GM18861 (cell line): ENCODE results near the gene GALNT2.

Source experiments
- ATAC-seq: cut with Tn5 transposase; IDR thresholded peaks from one replicate; pipeline ENCODE4 v1.9.1; 2021; ENCODE audit not compliant: unreplicated experiment

GALNT2 gene

DNA sequence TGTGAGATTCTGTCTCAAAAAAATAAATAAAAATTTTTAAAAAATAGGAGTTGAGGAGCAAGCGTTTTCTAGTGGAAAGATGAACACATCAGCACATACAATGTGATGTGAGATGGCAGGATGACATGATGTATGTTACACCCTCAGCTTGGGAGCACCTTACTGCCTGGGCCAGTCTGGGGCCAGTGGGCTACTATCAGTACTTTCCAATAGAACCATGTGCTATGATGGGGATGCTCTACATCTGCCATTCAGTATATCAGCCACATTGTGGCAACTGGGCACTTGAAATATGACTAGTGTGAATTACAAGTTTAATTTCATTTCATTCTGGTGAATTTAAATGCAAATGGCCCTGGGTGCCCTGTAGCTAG lies 203.1 kb downstream of the GALNT2 start:
- no peak for ATAC-seq

DNA sequence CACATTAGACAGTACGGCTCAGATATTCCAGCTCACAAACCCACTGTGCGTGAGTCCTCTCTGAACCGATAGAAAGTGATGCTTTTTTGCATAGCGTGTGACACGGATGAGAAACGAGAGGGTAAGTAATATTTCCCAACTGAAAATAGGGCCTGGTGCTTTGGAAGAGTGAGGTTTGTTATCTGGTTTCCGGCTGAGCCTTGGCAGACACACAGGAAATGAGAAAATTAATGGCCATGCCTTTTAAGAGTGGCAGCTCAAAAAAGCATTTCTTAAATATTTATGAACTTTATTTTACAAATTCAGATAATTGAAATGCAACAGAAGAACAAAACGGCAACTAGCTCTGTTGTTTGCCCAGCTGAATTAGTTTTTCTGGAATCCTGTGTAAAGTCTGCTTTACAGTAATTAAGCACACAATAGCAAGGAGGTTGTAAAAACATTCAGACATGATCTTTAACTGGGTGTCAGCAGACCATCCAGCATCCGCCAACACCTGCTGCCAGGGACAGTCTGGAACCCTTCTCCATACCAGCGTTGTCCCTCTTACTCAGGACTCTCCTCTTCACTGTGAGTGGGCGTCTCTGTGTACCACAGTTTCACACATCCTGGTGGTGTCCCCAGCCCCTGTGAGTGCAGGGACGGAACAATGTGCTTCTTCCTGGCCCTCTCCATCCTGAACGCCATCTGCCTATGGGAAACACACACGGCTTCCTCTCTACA lies 203.7 kb downstream of the GALNT2 start:
- peak; percentile 65 for ATAC-seq

DNA sequence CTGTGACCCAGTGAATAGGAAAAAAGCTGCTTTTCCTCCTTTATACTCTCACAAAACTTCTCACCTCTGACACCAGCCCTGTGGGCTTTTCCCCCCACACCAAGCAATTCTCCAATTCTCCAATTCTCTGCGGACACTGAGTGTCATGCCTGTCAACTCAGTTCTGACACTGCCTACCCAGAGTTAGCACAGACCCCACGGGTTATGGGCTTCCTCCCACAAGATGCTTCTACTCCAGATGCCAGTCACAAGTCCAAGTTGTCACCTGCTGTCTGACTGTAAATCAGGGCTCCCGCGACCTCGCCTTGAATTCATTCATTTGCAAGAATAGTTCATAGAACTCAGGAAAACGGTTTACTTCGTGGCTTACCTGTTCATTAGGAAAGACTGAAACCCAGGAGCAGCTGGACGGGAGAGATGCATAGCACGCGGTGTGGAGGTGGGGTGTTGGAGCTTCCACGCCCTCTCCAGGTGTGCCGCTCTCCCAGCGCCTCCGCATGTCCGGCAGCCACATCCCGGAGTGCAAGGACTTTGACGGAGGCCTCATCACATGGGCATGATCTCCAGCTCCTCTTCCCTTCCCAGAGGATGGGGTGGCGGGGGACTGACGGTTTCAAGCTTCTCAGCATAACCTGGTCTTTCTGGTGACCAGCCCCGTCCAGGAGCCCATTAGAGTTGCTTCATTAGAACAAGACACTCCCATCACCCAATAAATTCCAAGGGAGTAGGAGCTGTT lies 204.4 kb downstream of the GALNT2 start:
- ATAC-seq, result no peak

DNA sequence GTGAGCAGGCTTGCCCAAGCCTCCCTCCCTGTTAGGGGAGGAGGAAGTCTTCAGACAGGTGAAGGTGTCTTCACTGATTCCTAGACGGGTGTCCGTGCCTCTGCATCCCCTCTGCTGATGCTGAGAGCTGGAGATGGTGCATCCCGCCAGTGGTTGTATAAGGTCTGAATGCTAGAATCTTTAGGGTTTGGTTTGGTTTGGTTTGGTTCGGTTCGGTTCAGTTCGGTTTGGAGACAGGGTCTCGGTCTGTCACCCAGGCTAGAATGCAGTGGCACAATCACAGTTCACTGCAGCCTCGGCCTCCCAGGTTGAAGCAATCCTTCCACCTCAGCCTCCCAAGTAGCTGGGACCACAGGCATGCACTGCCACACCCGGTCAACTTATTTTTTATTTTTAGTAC lies 205.5 kb downstream of the GALNT2 start:
- no peak for ATAC-seq

DNA sequence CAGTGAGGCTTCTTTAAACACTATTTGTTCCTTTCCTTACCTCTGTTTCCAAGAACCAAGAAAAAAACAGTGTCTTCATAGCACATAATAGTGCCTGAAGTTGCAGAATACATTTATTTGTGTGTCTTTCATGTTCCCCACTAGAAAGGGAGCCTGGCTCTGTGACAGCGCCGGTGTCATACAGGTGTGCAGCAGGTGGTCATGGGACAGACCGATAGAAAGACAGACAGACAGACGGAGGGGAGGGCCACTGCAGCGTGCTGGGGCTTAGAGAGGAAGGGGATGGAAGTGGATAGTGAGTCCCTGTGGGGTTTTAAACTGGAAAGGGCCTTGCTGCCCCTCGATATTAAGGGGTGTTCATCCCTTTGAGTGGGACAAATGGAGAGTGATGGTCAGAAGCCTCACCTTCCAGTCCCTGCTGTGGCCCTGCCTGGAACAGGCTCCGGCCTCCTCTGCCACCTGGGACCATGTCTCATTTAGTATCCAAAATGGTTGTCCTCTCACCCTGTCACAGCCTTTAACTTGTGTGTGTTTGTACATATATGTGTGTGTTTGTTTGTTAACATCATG lies 206.2 kb downstream of the GALNT2 start:
- ATAC-seq, result no peak

DNA sequence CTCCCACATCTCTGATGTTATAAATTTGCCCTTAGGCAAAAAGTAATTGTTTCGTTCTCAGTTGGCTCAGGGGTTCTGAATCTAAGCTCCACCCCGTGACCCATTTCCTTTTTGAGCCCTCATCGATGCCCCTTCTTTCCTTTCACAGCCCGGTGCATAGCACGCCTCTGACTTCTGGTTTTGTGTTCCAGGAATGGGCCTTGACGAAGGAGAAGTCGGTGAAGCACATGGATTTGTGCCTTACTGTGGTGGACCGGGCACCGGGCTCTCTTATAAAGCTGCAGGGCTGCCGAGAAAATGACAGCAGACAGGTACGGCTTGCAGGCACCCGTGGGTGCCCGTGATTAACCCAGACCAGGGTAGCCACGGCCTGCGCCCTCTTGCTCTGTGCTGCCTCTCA lies 207.2 kb downstream of the GALNT2 start:
- ATAC-seq, result no peak

DNA sequence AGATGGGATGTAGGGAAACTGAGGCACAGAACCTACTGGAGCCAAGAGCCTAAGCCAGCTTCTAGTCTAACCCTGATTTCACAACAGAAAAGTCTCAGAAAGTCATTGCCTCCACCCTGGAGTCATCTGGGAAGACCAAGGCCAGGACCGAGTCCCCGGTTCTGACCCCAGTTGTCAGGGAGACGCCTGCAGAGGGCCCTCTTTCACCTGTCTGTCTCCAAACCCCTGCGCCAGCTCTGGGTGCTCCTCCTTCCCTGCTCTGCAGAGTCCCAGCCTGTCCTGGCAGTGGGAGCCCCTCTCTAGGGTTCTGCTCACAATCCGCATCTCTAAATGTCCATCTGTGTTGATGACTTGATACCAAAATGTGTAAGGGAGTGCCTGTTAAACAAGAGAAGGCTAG lies 209.4 kb downstream of the GALNT2 start:
- no peak for ATAC-seq

DNA sequence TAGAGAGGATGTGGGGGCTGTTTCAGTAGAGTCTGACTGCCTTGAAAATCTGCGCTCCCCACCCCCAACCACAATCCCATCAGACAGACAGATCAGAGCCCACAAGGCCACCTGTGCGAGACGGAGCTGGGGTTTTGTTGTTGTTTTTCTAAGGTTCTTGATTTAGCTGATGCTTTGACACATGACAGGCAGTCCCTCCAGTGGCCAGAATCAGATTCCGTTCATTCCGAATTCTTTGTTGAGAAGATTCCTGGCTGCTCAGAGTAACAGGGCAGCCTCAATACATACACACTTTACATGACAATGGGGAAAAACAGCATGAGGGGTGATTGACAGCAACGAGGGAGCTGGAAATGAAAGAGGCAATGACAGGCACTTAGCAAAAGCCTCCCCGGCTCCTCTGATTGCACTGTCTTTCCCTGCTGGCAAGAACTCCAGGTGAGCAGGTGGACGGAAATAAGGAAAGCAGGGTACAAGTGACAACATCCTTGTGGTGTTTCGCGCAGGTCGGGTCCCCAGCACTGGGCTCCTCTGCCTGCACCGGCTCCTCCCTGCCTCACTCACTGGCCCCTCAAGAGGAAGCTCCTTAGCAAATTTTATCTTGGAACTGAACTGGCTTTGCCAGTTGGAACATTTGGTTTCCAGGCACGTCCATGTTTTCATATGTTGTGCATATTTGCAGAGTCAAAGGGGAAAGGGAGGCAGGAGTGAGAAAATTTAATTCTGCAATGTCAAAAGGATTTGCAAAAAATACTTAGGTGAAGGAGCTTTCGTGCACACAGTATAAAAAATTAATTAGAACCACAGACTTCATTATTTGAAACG lies 210.4 kb downstream of the GALNT2 start:
- no peak for ATAC-seq

DNA sequence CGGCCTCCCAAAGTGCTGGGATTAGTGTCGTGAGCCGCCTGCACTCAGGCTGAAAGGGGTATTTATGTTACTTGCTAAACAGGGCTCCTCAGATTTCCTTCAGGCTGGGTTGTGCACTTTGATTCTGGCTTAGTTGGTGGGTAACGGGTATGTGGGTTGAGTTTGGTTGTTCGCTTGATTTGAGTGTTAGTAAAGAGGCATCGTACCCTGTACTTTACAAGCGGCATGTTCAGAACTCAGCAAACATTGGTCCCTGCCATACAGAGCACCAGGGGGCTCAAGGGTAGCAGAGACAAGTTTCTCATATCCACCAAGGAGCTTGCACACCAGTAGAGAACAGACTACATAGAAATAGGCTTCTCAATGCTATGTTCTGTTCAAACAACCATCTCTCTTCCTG lies 211.3 kb downstream of the GALNT2 start:
- ATAC-seq, result no peak

DNA sequence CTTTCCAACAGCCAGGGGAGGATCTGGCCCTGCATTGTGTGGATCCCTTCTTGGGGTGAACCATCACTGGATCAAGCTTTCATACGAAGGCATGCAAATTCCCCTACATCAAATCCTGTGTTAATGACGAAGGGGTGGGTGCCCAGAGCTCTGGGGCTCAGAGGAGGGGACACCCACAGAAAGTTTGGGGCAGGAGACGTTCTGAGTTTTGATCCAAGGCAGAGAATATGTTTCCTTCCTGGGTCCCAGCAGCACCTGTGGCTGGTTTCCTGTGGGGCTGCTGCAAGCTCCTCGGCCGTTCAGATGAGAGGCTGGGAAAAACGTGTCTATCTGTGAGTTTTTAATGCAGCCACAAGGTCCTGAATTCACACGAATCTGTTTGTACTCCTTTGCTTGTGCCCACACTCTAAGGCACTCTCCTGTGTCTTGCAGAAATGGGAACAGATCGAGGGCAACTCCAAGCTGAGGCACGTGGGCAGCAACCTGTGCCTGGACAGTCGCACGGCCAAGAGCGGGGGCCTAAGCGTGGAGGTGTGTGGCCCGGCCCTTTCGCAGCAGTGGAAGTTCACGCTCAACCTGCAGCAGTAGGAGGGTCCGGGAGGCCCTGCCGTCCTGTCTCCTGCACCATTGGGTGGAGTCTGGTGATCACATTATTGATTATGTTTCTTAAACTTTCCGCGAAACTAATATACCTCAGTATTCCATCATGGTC lies 212.0 kb downstream of the GALNT2 start:
- no peak for ATAC-seq

DNA sequence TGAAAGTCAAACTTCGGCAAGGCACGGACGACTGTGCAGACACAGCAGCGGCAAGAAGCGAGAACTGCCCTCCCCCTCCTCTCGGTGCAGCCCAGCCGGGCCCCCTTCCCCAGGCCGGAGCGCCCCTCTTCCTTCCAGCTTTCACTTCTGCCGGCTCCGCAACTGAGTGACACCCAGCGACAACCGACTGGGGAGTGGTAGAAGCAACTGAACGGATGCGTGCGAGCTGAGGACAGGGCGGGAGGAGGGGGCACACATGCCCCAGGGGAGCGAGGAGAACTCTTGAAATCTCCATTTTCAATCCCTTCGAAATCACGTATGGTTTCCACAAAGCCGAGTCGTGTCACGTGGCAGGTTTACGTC lies 212.5 kb downstream of the GALNT2 start:
- no peak for ATAC-seq

DNA sequence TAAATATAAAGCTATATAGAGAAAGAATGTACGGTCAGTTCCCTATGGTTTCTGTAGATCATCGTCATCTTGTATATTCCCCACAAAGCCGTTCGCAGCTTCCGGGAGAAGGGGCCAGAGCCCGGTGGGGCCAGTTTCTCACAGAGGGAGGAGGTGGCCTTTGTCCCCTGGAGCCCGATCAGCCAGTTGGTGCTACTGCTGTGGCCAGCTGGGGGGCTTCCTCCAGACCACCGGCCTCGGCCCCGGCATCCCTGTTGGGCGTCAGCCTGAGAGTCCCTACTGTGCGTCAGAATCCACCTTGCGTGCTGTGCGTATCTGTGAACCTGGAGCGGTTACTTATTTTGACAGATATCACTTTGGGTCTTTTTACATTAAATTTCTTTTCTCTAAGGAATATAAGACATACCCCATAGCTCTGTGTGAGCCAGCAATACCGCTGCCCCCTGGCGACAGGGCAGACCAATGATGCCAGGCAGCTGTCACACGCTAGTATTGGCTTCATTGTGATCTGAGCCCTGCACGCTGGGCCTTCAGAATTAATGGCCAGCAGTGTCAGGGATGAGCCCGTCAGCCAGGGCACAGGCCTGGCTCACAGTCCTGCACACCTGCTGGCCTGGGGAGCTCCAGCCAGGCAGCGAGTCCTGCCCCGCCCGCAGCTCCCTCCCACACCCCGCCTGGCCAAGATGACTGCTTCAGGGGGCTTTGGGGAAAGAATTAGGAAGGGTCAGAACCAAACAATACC lies 213.2 kb downstream of the GALNT2 start:
- ATAC-seq, result no peak

DNA sequence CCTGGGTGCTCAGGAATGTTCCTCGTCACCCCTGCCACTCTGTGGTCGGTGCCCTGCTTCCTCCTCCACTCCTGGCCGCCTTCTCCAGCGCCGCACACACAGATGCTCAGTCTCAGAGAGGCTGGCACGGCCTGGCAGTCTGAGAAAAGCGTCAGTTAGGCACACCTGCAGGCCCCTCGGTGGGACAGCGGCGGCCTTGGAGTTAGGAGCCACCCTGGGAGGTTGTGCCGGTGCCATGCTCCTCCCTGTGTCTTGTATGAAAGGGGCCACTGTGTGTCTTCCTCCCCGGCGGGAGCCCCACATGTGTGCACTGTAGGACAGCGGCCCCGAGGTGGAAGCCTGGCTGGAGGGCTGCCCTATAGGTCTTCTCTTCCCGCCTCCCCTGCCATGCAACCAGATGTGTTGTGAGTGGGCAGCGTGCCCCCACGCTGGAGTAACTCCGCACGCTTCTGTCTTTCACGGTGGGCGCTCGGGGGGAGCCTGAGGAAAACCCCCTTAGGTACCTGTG lies 213.9 kb downstream of the GALNT2 start:
- ATAC-seq, result no peak

DNA sequence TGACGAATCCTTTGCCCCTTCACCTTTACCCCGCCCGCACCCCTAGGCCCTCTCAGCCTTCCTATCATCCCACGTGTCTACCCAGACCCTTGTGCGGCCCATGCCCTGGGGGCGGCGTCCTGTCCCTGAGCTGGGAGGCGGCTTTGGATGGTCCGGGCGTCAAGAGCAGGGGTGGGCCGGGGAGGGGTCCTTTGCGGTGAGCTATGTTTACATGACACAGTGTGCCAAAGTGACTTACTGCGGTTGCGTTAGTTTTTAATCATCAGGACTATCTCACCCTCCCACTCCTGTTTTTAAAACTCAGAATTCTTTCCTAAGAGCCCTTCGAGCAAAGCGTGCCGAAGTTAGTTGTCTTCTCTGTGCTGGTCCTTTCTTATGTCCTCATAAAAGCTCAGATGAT lies 214.5 kb downstream of the GALNT2 start:
- ATAC-seq, result no peak

DNA sequence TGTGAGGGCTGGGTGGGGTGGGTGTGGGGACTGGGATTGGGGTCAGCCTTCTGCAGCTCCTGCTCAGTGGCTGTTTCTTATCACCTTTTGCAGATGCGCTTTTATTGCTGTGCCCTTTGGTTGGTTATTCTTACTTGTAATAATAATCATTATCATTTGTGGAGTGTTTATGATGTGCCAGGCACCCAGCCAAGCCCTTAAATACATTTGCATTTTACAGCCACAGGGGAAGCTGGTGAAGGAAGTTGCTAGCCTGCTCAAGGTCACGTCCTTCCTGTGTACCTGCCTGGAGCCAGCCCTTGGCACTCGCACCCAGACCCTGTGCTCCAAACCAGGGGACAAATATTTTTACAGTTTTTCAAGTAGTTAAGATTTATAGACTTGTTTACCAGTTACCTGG lies 215.1 kb downstream of the GALNT2 start:
- peak; percentile 62 for ATAC-seq

DNA sequence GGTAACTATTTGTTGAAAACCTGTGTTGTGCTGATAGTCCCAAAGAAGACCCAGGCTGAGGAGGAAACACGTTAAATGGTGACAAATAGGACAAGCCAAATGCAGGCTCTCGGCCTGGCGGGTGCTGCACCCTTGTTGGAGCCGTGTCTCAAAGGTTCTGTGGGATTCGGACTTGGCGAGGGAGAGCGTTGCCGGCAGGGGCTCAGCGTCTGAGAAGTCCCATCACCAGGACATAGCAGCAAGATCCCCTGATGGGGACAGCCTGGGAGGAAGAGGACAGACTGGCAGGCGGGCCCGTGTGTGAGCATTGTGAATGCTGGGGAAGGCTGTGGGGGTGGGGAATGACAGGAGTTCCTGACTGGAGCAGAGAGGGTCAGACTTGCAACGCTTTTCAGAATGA lies 216.6 kb downstream of the GALNT2 start:
- ATAC-seq, result no peak

DNA sequence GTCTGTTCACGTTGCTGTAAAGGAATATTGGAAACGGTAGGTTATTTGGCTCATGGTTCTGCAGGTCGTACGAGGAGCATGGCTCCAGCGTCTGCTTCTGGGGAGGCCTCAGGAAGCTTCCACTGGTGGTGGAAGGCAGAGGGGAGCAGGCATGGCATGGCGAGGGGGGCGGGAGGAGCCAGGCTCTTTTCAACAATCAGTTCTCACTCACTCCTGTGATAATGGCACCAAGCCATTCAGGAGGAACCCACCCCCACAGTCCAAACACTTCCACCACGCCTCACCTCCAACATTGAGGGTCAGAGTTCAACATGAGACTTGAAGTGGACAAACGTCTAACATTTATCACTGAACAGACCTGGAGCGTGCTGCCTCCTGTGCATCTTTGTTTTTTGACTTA lies 217.9 kb downstream of the GALNT2 start:
- ATAC-seq, result no peak

DNA sequence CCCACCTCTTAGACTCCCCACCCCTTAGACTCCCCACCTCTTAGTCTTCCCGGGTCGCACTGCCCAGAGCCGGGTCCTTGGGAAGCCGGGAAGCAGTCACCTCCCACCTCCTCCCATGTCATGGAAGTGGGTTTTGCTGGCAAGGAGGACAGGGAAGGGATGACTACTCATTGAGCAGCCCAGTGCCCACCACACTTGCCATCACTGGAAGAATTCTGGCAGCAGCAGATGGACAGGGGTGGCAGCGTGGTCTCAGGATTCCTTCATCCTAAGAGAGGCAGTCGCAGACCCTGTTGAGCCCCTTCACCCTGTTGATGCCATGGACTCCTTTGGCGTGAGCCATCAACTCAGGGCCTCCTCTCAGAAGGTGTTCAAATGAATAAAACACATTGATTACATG lies 218.3 kb downstream of the GALNT2 start:
- no peak for ATAC-seq

DNA sequence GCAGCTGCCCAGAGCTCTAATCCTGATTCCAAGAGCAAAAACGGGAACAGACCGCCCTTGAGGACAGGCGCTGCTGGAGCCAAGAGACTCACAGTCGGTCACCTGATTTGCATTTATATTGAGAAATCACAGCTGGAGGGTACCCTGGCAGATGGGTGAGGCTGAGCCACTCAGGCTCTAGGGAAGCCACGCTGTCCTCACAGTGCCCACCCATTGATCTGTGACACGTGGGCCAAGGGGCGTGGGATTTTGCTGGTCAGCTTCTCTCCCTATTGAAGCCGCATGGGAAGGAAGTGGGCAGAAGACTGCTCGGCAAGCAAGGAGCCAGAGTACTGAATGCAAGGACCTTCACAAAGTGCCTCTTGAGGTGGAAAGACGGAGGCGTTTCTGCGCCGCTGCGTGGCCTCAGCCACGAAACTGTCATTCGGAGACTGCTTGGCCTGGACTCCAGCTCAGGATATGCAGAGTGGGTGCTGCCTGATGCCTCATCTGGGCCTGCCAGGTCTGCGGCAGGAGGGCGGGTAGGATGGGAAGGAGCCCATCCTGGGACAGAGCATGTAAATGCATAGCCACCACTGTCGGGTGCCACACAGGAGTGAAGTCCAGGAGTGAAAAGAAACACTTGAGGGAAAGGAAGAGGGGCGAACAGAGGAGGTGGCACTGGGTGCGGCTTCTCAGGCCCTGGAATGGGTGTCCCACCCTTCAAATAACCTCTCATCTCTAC lies 219.3 kb downstream of the GALNT2 start:
- no peak for ATAC-seq

DNA sequence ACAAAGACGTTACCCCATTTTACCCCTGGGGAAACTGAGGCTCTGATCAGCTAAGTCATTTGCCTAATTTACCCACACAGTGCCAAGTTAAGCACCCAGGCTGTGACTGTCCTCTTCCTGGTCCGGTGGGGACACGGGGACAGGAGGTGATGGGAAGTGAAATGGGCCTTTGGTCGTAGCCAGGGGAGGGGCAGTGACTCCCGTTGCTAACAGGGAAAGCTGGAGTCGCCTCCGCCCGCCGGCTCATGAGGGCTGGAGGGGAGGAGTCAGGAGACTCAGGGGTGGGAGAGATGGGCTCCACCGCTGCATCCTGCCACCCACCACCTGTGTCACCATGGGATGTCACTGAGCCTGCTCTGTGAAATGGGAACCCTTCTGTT lies 219.8 kb downstream of the GALNT2 start:
- no peak for ATAC-seq
